Nephron progenitor cell (in vitro differentiated cells): ENCODE results near the gene COL27A1.
A peak's percentile ranks its signal among the peaks of the same experiment; 100 is the strongest.

Experiments
- DNase-seq: peaks from one replicate; pipeline ENCODE4 v3.0.0; 2021
- H3K27ac Mint-ChIP-seq: 2 replicates; pipeline ENCODE4 v1.8.0; 2021; ENCODE audit warnings: mild to moderate bottlenecking, moderate library complexity, mixed read lengths
- H3K27me3 Mint-ChIP-seq: 2 replicates; pipeline ENCODE4 v1.8.0; 2021; ENCODE audit warnings: mild to moderate bottlenecking, low read depth, mixed read lengths; ENCODE audit not compliant: poor library complexity
- H3K36me3 Mint-ChIP-seq: 2 replicates; pipeline ENCODE4 v1.8.0; 2021; ENCODE audit warnings: low read depth, mixed read lengths
- H3K4me1 Mint-ChIP-seq: 2 replicates; pipeline ENCODE4 v1.8.0; 2021; ENCODE audit warnings: mixed read lengths
- H3K4me3 Mint-ChIP-seq: 2 replicates; pipeline ENCODE4 v1.8.0; 2021; ENCODE audit warnings: mild to moderate bottlenecking, moderate library complexity, mixed read lengths
- H3K9me3 Mint-ChIP-seq: 2 replicates; pipeline ENCODE4 v1.8.0; 2021; ENCODE audit warnings: mild to moderate bottlenecking, moderate library complexity, mixed read lengths
- CTCF ChIP-seq: fragments of 200-600 bp; sonication (generic); IDR thresholded peaks from 2 replicates; pipeline ENCODE4 v1.5.0; 2021; ENCODE audit warnings: antibody characterized with exemption

Gene COL27A1

GRCh38 chr9:114285166-114285867, 130.0 kb downstream of the COL27A1 start:
- no peaks in the 10 kb centered on the region for H3K27me3 Mint-ChIP-seq
- no peak for TF ChIP-seq CTCF
- peak; percentile 37 for DNase-seq
- peak overlapping the region; percentile 59 for H3K27ac Mint-ChIP-seq
- peaks cover 10% of the 10 kb centered on the region for H3K36me3 Mint-ChIP-seq
- H3K4me1 Mint-ChIP-seq = peaks cover 57% of the 10 kb centered on the region
- peak overlapping the region; percentile 26 for H3K4me3 Mint-ChIP-seq
- H3K9me3 Mint-ChIP-seq = no peaks in the 10 kb centered on the region

- peaks cover 63% of the 10 kb centered on the region for H3K4me1 Mint-ChIP-seq
- H3K9me3 Mint-ChIP-seq = no peaks in the 10 kb centered on the region
- DNase-seq = no peak
- peaks cover 10% of the 10 kb centered on the region for H3K36me3 Mint-ChIP-seq
- H3K27me3 Mint-ChIP-seq = no peaks in the 10 kb centered on the region
- no peak overlapping the region for H3K27ac Mint-ChIP-seq
- TF ChIP-seq CTCF = no peak
- no peak overlapping the region for H3K4me3 Mint-ChIP-seq
Measured at GRCh38 chr9:114286146-114286679, 130.9 kb downstream of the COL27A1 start.

- H3K27me3 Mint-ChIP-seq = no peaks in the 10 kb centered on the region
- no peak for TF ChIP-seq CTCF
- H3K9me3 Mint-ChIP-seq = no peaks in the 10 kb centered on the region
- DNase-seq = no peak
- H3K36me3 Mint-ChIP-seq = peaks cover 11% of the 10 kb centered on the region
- H3K4me3 Mint-ChIP-seq = no peak overlapping the region
- no peak overlapping the region for H3K27ac Mint-ChIP-seq
- peaks cover 55% of the 10 kb centered on the region for H3K4me1 Mint-ChIP-seq
Measured at GRCh38 chr9:114287001-114287762, 131.8 kb downstream of the COL27A1 start.

GRCh38 chr9:114287763-114288192, 132.4 kb downstream of the COL27A1 start:
- H3K4me1 Mint-ChIP-seq = peaks cover 49% of the 10 kb centered on the region

More at GRCh38 chr9:114287763-114288192, 132.4 kb downstream of the COL27A1 start:
- DNase-seq = no peak
- TF ChIP-seq CTCF = no peak
- Mint-ChIP-seq H3K9me3 (no peaks in the 10 kb centered on the region), H3K27me3 (no peaks in the 10 kb centered on the region), H3K36me3 (peaks cover 17% of the 10 kb centered on the region), H3K27ac (no peak overlapping the region), H3K4me3 (no peak overlapping the region)
